Measurements from ENCODE around the gene SV2B.

Gene SV2B

GRCh38 chr15:91271565-91272153 is 171.6 kb downstream of the SV2B start:
- no peaks in the 10 kb centered on the region for H3K36me3 ChIP-seq (ENCODE audit: control insufficient read depth in 2 of 2, insufficient read depth in 1 of 2, low read length in 2 of 2)
- TF ChIP-seq ZNF621 (tag by site-specific recombination; IDR thresholded peaks at IDR 0.05) = no peak
- TF ChIP-seq ZNF660 (tag by site-specific recombination; IDR thresholded peaks at IDR 0.05) = peak; percentile 55; the same call in 1 of the 2 replicates
- peak; percentile 63 for TF ChIP-seq CTCF (tag by site-specific recombination; IDR thresholded peaks at IDR 0.05)
- TF ChIP-seq REST (tag by site-specific recombination; IDR thresholded peaks at IDR 0.05) = no peak
- TF ChIP-seq ZNF513 (tag by site-specific recombination; IDR thresholded peaks at IDR 0.05) = no peak
- no peak for TF ChIP-seq ZNF391 (tag by site-specific recombination; IDR thresholded peaks at IDR 0.05; ENCODE audit: borderline replicate concordance, low read depth)
- TF ChIP-seq EGR2 (tag by site-specific recombination; IDR thresholded peaks at IDR 0.05; ENCODE audit: low read depth) = no peak
- TF ChIP-seq ZNF48 (tag by site-specific recombination; IDR thresholded peaks at IDR 0.05) = no peak
- TF ChIP-seq ZNF654 (tag by site-specific recombination; IDR thresholded peaks at IDR 0.05; ENCODE audit: low read depth) = peak; percentile 86
- TF ChIP-seq TSHZ1 (tag by site-specific recombination; IDR thresholded peaks at IDR 0.05; ENCODE audit: borderline replicate concordance) = no peak
- H3K9me3 ChIP-seq (ENCODE audit: control insufficient read depth, insufficient read depth, low read depth, low read length) = no peaks in the 10 kb centered on the region
- no peak overlapping the region for H3K27ac ChIP-seq (ENCODE audit: extremely low read depth, low read depth, low read length)
- ChIA-PET POLR2A (interaction anchor here (0.6 to 1.5 kb wide), 3 partner anchors 315 to 342 kb away, joined by 3 to 5 read pairs (median 4); no protein-coding TSS in a partner anchor), CTCF (interaction anchor here (0.6 to 3.5 kb wide), 58 partner anchors 8 to 978 kb away, joined by 3 to 131 read pairs (median 4); partner anchors contain the start of genes HDDC3, MAN2A2, RCCD1 and VPS33B)
- no peaks in the 10 kb centered on the region for H3K4me1 ChIP-seq (ENCODE audit: control insufficient read depth, insufficient read depth, low read length)
- H3K4me3 ChIP-seq (ENCODE audit: low read depth, low read length) = no peak overlapping the region

- Histone ChIP-seq H3K36me3 (ENCODE audit: control insufficient read depth in 2 of 2, insufficient read depth in 1 of 2, low read length in 2 of 2) (no peaks in the 10 kb centered on the region), H3K4me1 (ENCODE audit: control insufficient read depth, insufficient read depth, low read length) (no peaks in the 10 kb centered on the region), H3K4me3 (ENCODE audit: low read depth, low read length) (no peak overlapping the region), H3K27ac (ENCODE audit: extremely low read depth, low read depth, low read length) (no peak overlapping the region), H3K9me3 (ENCODE audit: control insufficient read depth, insufficient read depth, low read depth, low read length) (no peaks in the 10 kb centered on the region)
- POLR2A ChIA-PET = no interaction called here
- CTCF ChIA-PET = interaction anchor here (1.0 to 2.0 kb wide), 3 partner anchors 29 to 226 kb away, joined by 3 to 9 read pairs (median 4); no protein-coding TSS in a partner anchor
- TF ChIP-seq SCRT2 (tag by site-specific recombination; IDR thresholded peaks at IDR 0.05) (no peak), OSR2 (tag by site-specific recombination; IDR thresholded peaks at IDR 0.05) (no peak), ZBTB26 (tag by site-specific recombination; optimal IDR thresholded peaks at IDR 0.05) (no peak), EGR2 (tag by site-specific recombination; IDR thresholded peaks at IDR 0.05; ENCODE audit: low read depth) (no peak), ZNF501 (tag by site-specific recombination; IDR thresholded peaks at IDR 0.05) (no peak), ZNF692 (tag by site-specific recombination; IDR thresholded peaks at IDR 0.05) (no peak), ZNF473 (tag by site-specific recombination; IDR thresholded peaks at IDR 0.05) (no peak), ZNF398 (tag by site-specific recombination; IDR thresholded peaks at IDR 0.05) (no peak), ZNF585B (tag by site-specific recombination; IDR thresholded peaks at IDR 0.05) (no peak)
Observed at GRCh38 chr15:91275844-91276243, 175.8 kb downstream of the SV2B start.
